ENCODE data around the gene ING3.

The ING3 gene

DNA sequence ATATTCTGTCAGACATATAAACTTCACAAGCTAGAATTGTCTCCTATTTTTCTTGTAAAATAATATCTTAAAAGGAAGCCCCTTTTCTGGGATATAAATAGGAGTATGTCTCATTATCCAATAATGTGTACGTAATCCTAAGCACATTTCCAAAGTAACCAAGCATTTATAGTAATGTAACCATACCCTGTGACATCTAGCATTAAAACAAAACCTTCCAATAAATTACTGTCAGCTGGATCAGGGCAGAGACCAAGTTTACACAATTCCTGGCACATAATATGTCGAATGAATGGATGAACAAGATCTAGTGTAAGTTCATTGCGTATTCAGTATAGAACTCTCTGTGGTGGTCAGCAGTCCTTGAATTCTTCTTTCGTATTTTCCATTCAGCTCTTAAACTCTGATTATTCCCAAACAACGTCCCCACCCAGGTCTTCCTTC lies 52.2 kb downstream of the ING3 start:
- TF ChIP-seq SIN3A (IDR thresholded peaks at IDR 0.05; ENCODE audit: borderline replicate concordance, insufficient read depth, low read length) (no peak), TAF1 (IDR thresholded peaks at IDR 0.05; ENCODE audit: borderline replicate concordance, insufficient read depth, low read length) (no peak), POLR2AphosphoS5 (IDR thresholded peaks at IDR 0.05; ENCODE audit: low read depth, low read length) (no peak), REST (IDR thresholded peaks at IDR 0.05; ENCODE audit: insufficient read depth in 1 of 2, low read depth in 2 of 2, low read length in 2 of 2) (no peak), FOXP2 (optimal IDR thresholded peaks at IDR 0.05; ENCODE audit: borderline replicate concordance, extremely low read depth, extremely low read length, insufficient read depth) (no peak)

DNA sequence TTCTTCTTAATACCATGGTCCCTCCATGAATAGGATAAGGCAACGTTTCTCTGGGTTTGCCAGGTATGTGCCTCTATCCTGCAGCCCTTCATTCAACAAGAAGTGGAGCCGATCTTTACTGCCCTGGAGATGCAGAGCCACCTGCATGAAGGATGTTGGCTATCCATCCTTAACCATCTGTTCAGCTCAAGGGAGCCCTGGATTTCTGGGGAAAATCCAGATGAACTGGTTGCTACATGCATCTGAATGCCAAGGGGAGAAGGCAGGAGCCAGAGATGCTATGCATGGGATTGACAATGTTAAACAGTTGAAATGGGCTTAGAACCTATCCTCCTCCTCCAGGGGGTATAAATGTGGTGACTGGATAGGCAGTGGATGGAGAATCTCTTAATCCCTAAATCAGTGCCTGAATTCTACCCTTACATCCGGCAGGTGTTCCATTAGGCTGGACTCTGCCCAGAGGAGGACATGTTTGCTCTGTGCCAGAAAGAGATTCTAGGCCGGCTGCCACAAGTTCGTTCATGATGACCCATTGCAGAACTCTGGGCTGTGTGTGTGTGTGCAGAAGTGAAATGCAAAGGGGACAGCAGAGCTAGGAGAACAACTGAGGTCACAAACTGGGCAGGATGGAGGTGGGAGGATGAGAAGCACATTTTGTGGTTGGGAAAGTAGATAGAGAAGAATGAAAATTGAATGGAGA lies 53.6 kb downstream of the ING3 start:
- TF ChIP-seq TAF1 (IDR thresholded peaks at IDR 0.05; ENCODE audit: borderline replicate concordance, insufficient read depth, low read length) (no peak), FOXP2 (optimal IDR thresholded peaks at IDR 0.05; ENCODE audit: borderline replicate concordance, extremely low read depth, extremely low read length, insufficient read depth) (no peak), REST (IDR thresholded peaks at IDR 0.05; ENCODE audit: insufficient read depth in 1 of 2, low read depth in 2 of 2, low read length in 2 of 2) (no peak), SIN3A (IDR thresholded peaks at IDR 0.05; ENCODE audit: borderline replicate concordance, insufficient read depth, low read length) (no peak), POLR2AphosphoS5 (IDR thresholded peaks at IDR 0.05; ENCODE audit: low read depth, low read length) (no peak)

- TF ChIP-seq SIN3A (IDR thresholded peaks at IDR 0.05; ENCODE audit: borderline replicate concordance, insufficient read depth, low read length) (no peak), POLR2AphosphoS5 (IDR thresholded peaks at IDR 0.05; ENCODE audit: low read depth, low read length) (no peak), TAF1 (IDR thresholded peaks at IDR 0.05; ENCODE audit: borderline replicate concordance, insufficient read depth, low read length) (no peak), REST (IDR thresholded peaks at IDR 0.05; ENCODE audit: insufficient read depth in 1 of 2, low read depth in 2 of 2, low read length in 2 of 2) (no peak), FOXP2 (optimal IDR thresholded peaks at IDR 0.05; ENCODE audit: borderline replicate concordance, extremely low read depth, extremely low read length, insufficient read depth) (no peak)
Measured at GRCh38 chr7:121005996-121006584, 55.5 kb downstream of the ING3 start.

DNA sequence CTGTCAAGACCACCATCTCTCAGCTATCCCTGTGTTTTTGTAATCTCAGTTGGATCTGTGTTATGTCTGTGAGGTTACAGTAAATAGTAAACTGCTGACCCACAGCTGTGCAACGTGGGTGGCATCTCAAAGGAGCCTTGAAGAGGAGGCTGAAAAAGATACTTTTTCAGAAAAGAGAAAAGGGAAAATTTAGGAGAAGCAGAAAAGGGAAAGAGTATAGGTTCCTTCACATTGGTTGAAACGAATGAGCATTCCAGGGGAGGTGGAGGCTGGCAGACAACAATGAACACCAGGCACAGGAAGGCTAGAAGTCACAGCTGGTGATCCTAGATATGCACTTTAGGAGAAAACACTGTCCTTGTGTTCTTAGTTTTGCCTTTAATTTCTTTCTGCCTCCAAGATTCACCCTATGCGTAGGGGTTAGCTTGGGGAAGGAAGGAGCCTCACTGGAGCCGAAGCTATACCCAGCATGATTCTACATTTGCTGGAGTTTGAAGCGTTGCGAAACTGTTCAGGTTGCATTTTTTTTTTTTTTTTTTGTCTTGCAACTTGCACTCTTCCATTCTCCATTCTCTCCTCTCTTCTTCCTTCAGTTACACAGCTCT lies 56.2 kb downstream of the ING3 start:
- TF ChIP-seq TAF1 (IDR thresholded peaks at IDR 0.05; ENCODE audit: borderline replicate concordance, insufficient read depth, low read length) (no peak), POLR2AphosphoS5 (IDR thresholded peaks at IDR 0.05; ENCODE audit: low read depth, low read length) (no peak), SIN3A (IDR thresholded peaks at IDR 0.05; ENCODE audit: borderline replicate concordance, insufficient read depth, low read length) (no peak)

- TF ChIP-seq REST (IDR thresholded peaks at IDR 0.05; ENCODE audit: insufficient read depth in 1 of 2, low read depth in 2 of 2, low read length in 2 of 2) (no peak), POLR2AphosphoS5 (IDR thresholded peaks at IDR 0.05; ENCODE audit: low read depth, low read length) (no peak), SIN3A (IDR thresholded peaks at IDR 0.05; ENCODE audit: borderline replicate concordance, insufficient read depth, low read length) (no peak), TAF1 (IDR thresholded peaks at IDR 0.05; ENCODE audit: borderline replicate concordance, insufficient read depth, low read length) (no peak), FOXP2 (optimal IDR thresholded peaks at IDR 0.05; ENCODE audit: borderline replicate concordance, extremely low read depth, extremely low read length, insufficient read depth) (no peak)
Measured at GRCh38 chr7:121008816-121009215, 58.2 kb downstream of the ING3 start.

Data from PFSK-1 (cell line).